HG02884 (cell line): Measurements from ENCODE around the gene BET1.

Experiments used
- ATAC-seq: cut with Tn5 transposase; IDR thresholded peaks from one replicate; pipeline ENCODE4 v1.9.1; 2021; ENCODE audit warnings: mild to moderate bottlenecking, moderate library complexity; ENCODE audit not compliant: unreplicated experiment

BET1 gene

DNA sequence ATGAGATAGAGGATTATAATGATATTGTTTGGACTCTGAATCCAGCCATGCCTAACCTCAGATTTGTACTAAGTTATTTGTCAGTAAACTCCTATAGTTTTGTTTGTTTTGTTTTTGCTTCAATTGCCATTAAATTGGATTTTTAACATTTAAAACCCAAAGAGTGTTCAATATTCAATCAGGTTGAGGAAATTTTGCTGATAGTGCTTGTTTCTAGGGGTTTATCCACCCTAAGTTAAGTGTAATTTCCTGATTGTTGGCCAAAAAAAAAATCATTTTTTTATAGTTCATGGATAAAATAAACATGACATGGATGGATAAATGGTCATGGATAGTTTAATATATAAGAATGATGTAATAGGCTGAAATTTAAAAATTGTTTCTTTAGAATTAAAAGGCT, 11.4 kb upstream of the BET1 start:
- ATAC-seq, result no peak

DNA sequence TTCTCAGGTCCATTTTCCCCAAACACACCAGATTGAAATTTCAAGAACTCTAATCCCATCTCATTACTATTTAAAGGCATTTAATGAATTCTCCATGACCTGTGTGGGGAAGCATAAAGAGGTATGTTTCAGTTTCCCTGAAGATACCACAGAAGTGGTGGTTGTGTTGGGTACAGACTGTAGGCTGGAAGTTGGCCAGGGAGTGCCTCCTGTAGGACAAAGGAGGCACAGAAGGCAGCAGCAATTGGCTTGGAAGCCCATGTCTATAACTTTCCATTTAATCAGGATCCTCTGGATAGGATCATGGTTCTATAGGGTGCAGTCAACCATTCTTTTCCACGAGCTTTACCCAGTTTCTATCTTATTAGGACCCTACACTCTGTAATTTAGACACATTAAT, 8.6 kb upstream of the BET1 start:
- no peak for ATAC-seq

DNA sequence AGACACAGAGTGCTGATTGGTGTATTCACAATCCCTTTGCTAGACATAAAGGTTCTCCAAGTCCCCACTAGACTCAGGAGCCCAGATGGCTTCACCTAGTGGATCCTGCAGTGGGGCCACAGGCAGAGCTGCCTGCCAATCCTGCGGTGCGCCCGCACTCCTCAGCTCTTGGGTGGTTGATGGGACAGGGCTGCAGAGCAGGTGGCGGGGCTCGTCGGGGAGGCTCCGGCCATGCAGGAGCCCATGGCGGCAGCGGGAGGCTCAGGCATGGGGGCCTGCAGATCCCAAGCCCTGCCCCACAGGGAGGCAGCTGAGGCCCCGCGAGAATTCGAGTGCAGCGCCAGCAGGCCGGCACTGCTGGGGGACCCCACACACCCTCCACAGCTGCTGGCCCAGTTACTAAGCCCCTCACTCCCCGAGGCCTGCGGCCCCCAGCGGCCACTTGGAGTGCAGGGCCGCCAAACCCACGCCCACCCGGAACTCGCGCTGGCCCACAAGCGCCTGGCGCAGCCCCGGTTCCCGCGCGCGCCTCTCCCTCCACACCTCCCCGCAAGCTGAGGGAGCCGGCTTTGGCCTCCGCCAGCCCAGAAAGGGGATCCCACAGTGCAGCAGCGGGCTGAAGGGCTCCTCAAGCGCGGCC, 7.7 kb upstream of the BET1 start:
- no peak for ATAC-seq

GRCh38 chr7:94008537-94008936, 4.4 kb upstream of the BET1 start:
- ATAC-seq, result no peak

- no peak for ATAC-seq
These were observed 1.6 kb upstream of the BET1 start for GRCh38 chr7:94005753-94006152.

DNA sequence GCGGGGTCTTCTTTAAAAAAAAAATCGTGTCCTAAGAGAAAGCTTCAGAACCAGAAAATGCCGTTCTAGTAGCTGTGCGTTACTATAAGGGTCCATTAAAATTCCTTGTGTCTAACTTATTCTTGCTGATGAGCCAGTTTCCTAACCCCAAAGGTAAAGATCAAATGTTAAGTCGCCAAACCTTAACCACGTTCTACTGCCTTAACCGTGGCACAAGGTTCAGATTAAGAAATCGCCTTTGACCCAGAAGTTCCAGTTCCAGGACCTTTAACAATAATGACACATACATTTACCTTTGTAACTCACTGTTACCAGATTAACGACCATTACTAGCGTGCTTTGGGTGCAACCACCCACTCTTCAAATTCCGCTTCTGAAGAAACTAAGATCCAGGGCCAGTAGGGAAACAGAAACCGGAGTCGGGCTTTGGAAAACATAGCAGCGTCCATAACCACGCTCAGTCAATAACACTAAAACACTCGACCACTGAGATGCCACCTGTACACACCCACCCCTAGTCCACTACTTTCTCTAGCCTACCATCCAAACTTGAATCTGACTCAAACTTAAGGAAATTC, 620 bp downstream of the BET1 start:
- peak; percentile 19 for ATAC-seq

DNA sequence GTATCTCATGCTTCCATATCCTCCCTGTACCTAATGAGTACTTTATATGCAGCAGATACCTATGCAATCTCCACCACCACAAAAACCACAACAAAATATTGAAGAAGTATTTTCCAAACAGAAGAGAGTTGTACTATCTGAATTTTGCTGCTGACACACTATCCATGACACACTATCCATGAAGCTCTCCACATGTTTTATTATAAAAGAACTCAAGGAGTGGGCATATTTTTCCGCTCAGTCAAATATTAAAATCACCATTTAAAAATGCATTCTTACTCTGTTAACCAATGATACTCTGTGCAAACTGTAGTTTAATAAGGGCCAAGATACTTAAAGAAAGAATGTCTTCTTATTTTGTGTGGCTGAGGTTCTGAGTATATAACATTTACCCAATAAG, 2.8 kb downstream of the BET1 start:
- ATAC-seq, result no peak

DNA sequence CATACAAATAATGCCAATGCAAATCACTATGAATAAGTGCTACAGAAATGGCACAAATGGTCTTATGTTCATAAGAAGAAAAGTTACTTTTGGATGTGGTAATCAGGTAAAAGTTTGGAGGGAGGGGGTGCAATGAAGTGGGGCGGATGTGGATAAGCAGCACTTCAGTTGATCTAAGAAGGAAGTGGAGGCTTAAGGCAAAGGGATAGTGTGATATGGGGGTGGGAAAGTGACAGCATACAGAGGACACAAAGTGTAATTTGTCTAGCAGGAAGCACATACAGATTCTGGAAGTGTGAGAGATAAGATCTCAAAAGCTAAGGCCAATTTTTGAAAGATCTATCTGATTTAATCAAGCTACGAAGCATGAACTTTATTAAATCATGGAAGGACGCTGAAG, 6.3 kb downstream of the BET1 start:
- ATAC-seq, result no peak

DNA sequence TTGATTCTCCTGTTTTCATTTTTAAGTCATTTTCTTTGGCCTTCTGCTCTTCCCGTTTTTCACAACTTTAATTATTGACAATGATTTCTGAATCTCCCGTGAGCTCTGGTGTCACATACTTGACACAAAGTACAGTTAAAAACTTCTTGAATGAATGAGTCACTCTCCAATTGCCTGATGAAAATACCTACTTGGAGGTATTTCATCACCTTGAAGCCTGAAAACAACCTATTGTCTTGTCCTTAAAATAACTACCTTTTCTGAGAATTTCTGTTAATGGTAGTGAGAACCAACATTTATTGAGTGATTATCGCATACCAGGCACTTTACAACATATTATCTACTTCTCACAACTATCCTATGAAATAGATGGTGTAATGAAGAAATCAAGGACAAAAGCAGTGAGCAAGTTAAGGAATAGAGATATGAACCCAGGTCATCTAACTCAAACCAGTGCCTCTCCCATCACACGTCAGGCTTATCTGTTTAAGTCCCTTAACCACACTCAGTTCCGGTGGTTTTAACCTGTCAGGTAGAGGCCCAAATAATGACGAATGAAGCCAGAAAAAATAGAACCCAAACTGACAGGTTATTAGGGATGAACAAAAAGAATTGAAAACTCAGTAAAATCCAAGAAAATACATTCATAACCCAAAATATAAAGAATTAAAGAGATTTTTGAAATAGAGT, 11.6 kb downstream of the BET1 start:
- ATAC-seq, result peak; percentile 55

DNA sequence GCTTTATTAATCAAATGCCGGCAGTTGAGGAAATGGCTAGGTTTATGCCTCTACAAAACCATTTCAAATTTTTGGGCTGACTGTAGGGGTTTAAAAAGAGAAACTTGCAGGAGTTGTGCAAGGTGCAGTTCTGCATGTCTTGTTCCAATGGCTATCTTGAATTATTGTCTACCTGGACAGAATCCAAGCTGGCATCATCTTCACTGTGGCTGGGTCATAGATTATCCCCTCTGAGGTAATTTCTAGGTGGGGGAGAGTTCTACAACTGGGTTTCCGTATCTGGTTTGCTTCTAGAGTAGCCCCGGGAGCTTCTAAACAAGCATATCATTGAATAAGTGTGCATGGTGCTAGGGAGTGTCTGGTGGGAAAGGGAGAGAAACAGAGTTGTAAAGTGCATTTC, 16.9 kb downstream of the BET1 start:
- no peak for ATAC-seq

DNA sequence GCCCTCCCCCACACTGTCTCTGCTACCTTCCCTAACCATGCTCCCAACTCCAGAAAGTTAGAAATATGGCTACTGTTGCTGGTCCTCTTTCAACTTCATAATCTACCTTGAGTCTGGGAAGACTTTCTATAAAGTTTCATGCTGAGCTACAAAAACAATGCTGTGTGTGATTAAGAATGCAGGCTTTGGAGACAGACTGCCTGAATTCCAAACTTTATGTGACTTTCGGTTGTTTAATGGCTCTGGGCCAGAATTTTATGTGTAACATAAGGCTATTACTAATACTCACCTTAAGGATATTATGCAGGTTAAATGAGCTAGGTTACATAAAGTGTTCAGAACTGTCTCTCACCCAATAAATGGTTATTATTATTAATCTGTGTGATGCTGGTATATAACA, 19.1 kb downstream of the BET1 start:
- no peak for ATAC-seq

GRCh38 chr7:93984024-93984423, 20.1 kb downstream of the BET1 start:
- no peak for ATAC-seq

GRCh38 chr7:93981480-93981874, 22.7 kb downstream of the BET1 start:
- no peak for ATAC-seq

- ATAC-seq, result no peak
These were observed 23.2 kb downstream of the BET1 start for GRCh38 chr7:93980744-93981479.

DNA sequence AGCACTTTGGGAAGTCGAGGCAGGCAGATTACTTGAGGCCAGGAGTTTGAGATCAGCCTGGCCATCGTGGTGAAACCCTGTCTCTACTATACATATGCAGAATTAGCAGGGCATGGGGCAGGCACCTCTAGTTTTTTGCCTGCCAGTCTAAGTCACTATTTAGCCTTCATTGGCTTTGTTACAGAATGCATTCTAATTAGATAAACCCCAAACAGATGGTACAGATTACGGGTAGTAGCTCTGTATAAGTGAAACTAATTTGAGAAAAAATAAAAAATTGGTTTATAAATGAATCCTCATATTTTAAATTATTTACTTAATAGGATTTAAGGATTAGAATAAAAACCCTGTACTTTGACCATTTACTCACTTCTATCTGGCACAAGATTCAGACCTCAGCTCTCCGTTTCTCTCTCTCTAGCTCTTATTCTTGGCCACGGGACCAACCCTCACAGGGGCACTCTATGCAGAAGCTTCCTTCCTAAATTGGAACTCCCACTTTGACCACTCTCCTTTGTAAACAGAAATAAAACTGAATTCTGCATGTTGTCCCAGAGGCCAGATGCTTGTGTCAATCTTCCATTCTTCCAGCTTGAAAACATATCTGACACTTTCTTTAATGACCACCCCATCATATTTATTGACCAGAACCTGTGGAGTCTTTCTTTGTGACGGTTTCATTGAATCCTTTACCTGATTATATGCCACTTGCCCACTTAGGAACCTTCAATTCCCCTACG, 26.8 kb downstream of the BET1 start:
- ATAC-seq, result no peak

- no peak for ATAC-seq
These were observed 31.0 kb downstream of the BET1 start for GRCh38 chr7:93973134-93973533.

- no peak for ATAC-seq
These were observed 32.0 kb downstream of the BET1 start for GRCh38 chr7:93972029-93972725.

DNA sequence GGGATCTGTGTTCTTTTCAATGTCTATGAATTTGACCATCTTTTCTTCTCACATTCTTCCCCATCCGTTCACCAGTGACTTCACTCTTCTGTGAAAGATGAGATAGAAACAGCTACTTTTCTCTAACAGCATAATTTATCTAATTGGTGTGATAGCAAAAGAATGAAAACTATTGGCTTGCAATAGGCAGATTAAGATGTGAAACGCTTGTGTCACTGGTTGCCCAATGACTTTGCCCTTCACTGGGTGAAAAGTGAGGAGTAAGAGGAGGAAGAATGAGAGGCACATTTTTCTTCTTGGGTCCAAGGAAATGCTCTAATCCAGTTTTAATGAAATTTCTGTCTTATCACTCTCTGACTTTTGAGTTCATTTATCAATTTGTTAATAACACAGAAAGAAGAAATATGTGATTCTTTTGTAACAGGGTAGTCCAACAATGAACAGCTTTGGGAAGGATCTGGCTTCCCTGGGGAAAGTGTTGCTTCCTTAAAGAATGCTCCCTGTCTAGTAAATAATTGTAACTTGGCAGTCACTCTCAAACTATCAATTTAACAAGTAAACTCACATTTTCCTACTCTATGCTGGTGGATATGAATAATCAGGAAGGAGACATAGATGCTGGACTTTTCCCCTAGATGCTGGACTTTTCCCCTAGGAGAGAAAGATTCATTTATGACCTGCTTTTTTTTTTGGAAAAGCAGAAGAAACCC, 35.1 kb downstream of the BET1 start:
- ATAC-seq, result no peak

GRCh38 chr7:93964813-93965212, 39.3 kb downstream of the BET1 start:
- no peak for ATAC-seq

DNA sequence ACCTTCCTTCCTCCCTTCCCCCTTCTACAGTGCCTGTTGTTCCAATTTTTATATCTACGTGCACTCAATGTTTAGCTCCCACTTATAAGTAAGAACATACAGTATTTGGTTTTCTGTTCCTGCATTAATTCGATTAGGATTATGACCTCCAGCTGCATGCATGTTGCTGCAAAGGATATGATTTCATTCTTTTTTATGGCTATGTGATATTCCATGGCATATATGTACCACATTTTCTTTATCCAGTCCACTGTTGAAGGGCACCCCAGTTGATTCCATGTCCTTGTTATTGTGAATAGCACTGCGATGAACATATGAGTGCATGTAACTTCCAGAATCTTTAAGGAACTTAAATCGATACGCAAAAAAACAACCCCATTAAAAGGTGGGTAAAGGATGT, 39.9 kb downstream of the BET1 start:
- ATAC-seq, result no peak
